ENCODE results near the gene GFY. TPM values are rescaled to one million over a fixed set of nuclear protein-coding genes. Genes with fewer than 3 reads are reported as not detected.

Gene GFY
- total and polyA plus RNA-seq, 10 donors, result not detected

DNA sequence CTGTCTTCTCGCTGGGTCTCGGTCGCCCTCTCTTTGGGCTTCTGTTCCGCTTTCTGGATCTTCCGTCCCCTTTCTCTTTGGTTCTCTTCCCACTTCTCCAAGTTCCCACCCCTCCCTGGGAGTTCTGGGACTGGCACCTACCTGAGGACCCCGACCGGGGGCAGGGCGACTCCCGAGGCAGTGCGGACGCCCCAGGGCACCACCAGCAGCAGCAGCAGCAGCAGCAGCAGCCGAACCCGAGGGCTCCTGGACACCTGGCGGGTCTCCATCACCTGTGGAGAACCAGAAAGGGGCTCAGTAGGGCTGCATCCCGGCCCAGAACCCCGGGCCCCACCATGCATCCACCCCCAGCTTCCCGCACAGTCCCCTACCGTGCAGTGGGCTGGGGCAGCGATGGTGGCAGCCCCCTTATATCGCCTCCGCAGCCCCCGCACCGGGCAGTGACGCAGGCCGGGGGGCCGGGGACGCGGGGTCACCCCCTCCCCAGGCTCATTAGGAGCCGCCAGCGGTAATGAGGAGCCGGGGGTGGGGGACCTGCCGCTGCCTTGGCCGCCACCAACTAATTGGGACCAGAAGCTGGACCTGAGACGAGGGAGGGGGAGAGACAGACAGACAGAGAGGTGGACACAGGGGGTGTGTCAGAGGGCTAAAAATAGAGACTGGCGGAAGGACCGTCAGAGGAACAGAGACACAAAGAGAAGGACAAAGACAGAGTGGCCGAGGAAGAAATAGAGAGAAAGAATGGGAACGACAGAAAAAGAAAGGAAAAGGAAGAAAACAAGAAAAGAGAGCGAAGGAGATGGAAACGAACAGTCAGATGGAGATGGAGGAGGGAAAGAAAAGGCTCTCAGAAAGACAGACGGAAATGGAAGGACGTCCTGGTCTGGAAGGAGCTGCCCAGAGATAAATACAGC, 1.9 kb upstream of the GFY start, which contains the start of gene PTH2:
Gene PTH2, minus strand, starts transcription at position 371 of the 914 bp plus-strand sequence. Its CDS starts 102 bp downstream, at position 269.
- Histone ChIP-seq H3K4me3 (peak within 1 kb of the TSS in 7 of 8 donors; percentile 6 to 63 (median 18)), H3K9me3 (no peaks in the 10 kb centered on the region), H3K4me1 (peaks cover 26 to 61% (median 42%) of the 10 kb centered on the region in 6 donors), H3K27ac (no peak within 1 kb of the TSS), H3K36me3 (no peaks in the 10 kb centered on the region), H3K27me3 (replicated peaks in 1 of 7) (peaks cover 5 to 100% (median 85%) of the 10 kb centered on the region in 7 donors)
- 8 to 10% (median 9%) methylated on average over 32 to 42 of the region's 42 CpGs for WGBS, 5 donors
- intact Hi-C loops (cut with DNase I; ENCODE audit: low total_unique reads), result no loop called here
- DNase-seq, result no peak
- TF ChIP-seq POLR2A (IDR thresholded peaks at IDR 0.05) (no peak), POLR2AphosphoS5 (IDR thresholded peaks at IDR 0.05) (no peak)
- TF ChIP-seq, protein P1, sequence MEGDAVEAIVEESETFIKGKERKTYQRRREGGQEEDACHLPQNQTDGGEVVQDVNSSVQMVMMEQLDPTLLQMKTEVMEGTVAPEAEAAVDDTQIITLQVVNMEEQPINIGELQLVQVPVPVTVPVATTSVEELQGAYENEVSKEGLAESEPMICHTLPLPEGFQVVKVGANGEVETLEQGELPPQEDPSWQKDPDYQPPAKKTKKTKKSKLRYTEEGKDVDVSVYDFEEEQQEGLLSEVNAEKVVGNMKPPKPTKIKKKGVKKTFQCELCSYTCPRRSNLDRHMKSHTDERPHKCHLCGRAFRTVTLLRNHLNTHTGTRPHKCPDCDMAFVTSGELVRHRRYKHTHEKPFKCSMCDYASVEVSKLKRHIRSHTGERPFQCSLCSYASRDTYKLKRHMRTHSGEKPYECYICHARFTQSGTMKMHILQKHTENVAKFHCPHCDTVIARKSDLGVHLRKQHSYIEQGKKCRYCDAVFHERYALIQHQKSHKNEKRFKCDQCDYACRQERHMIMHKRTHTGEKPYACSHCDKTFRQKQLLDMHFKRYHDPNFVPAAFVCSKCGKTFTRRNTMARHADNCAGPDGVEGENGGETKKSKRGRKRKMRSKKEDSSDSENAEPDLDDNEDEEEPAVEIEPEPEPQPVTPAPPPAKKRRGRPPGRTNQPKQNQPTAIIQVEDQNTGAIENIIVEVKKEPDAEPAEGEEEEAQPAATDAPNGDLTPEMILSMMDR (IDR thresholded peaks at IDR 0.05 in 8 of 11, conservative IDR thresholded peaks at IDR 0.05 in 3 of 11), result no peak

- WGBS, 5 donors, result 2 to 9% (median 8%) methylated on average over 3 of the region's 3 CpGs
Observed at GRCh38 chr19:49423985-49424303, 1.2 kb upstream of the GFY start.

GRCh38 chr19:49425922-49426592, 869 bp downstream of the GFY start:
- H3K9me3 ChIP-seq, result no peaks in the 10 kb centered on the region
- no peak overlapping the region for H3K27ac ChIP-seq
- no peaks in the 10 kb centered on the region for H3K36me3 ChIP-seq
- no peak overlapping the region for H3K4me3 ChIP-seq
- peaks cover 5 to 100% (median 97%) of the 10 kb centered on the region in 7 donors for H3K27me3 ChIP-seq (replicated peaks in 1 of 7)
- peaks cover 26 to 58% (median 41%) of the 10 kb centered on the region in 6 donors for H3K4me1 ChIP-seq
- TF ChIP-seq, protein P1 (IDR thresholded peaks at IDR 0.05 in 8 of 11, conservative IDR thresholded peaks at IDR 0.05 in 3 of 11), result no peak
- TF ChIP-seq POLR2A (IDR thresholded peaks at IDR 0.05) (no peak), POLR2AphosphoS5 (IDR thresholded peaks at IDR 0.05) (no peak)
- 5 to 11% (median 5%) methylated on average over 15 to 30 of the region's 30 CpGs for WGBS, 5 donors
- no peak for DNase-seq
- intact Hi-C loops (cut with DNase I; ENCODE audit: low total_unique reads), result no loop called here

More at GRCh38 chr19:49423985-49424303, 1.2 kb upstream of the GFY start:
- Histone ChIP-seq H3K36me3 (no peaks in the 10 kb centered on the region), H3K9me3 (no peaks in the 10 kb centered on the region), H3K27ac (no peak overlapping the region), H3K27me3 (replicated peaks in 1 of 7) (peaks cover 5 to 100% (median 92%) of the 10 kb centered on the region in 7 donors), H3K4me1 (peaks cover 27 to 66% (median 46%) of the 10 kb centered on the region in 6 donors), H3K4me3 (no peak overlapping the region)
- no peak for DNase-seq
- intact Hi-C loops (cut with DNase I; ENCODE audit: low total_unique reads), result no loop called here
- no peak for TF ChIP-seq POLR2AphosphoS5 (IDR thresholded peaks at IDR 0.05)
- TF ChIP-seq, protein P1 (IDR thresholded peaks at IDR 0.05 in 8 of 11, conservative IDR thresholded peaks at IDR 0.05 in 3 of 11), result no peak
- TF ChIP-seq POLR2A (IDR thresholded peaks at IDR 0.05), result no peak

DNA sequence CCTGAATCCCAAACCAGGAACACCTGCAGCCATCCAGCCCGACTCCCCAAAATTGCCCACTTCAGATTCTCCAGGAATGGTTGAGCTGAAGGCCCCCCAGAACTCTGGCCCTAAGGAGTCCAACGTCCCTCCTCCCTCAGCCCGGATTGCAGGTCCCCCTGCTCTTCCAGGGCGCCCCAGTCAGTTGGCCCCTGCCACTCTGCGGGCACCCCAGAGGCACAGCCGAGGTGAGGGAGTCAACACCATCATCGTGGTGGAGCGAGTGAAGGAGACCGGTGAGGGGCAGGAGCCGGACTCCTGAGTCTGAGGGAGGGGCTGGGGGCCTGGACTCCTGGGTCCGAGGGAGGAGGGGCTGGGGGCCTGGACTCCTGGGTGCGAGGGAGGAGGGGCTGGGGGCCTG, 2.2 kb downstream of the GFY start:
- H3K4me3 ChIP-seq, result no peak overlapping the region
- peaks cover 20 to 51% (median 33%) of the 10 kb centered on the region in 6 donors for H3K4me1 ChIP-seq
- H3K9me3 ChIP-seq, result no peaks in the 10 kb centered on the region
- peaks cover 8 to 100% (median 97%) of the 10 kb centered on the region in 7 donors for H3K27me3 ChIP-seq (replicated peaks in 1 of 7)
- no peak for DNase-seq
- H3K36me3 ChIP-seq, result no peaks in the 10 kb centered on the region
- intact Hi-C loops (cut with DNase I; ENCODE audit: low total_unique reads), result no loop called here
- H3K27ac ChIP-seq, result no peak overlapping the region
- TF ChIP-seq POLR2AphosphoS5 (IDR thresholded peaks at IDR 0.05) (no peak), POLR2A (IDR thresholded peaks at IDR 0.05) (no peak)
- TF ChIP-seq, protein P1 (IDR thresholded peaks at IDR 0.05 in 8 of 11, conservative IDR thresholded peaks at IDR 0.05 in 3 of 11), result no peak
- WGBS, 5 donors, result 30 to 80% (median 56%) methylated on average over 4 to 12 of the region's 12 CpGs
